Spleen (tissue), 7 donors: ENCODE results near the gene CETN1.

Experiments used
- CTCF ChIP-seq, 11 experiments: fragments of 200-600 bp in 7 of 11; fragments of 450-650 bp in 4 of 11; sonication (generic) in 4 of 11; IDR thresholded peaks in 8 of 11; conservative IDR thresholded peaks in 3 of 11; 1 replicate in 7 of 11; 2 replicates in 4 of 11; pipeline versions ENCODE4 v1.4.0 to v1.8.0; 2016 to 2021; ENCODE audit warnings: antibody characterized with exemption in 11 of 11, inconsistent platforms in 4 of 11, mild to moderate bottlenecking in 1 of 11
- POLR2A ChIP-seq, 3 donors: fragments of 450-650 bp; IDR thresholded peaks; one replicate each; pipeline ENCODE4 v1.5.1; 2017; ENCODE audit warnings: antibody characterized with exemption in 3 of 3, mild to moderate bottlenecking in 1 of 3
- donor health status: DM: no; HTN: no; CAD: no; lungs with moderate emphysema.
- donor health status: DM: no; HTN: no; CAD: no.
- donor health status: DM: no; HTN: no; CAD: no.

- no peak for TF ChIP-seq CTCF (IDR thresholded peaks at IDR 0.05 in 8 of 11, conservative IDR thresholded peaks at IDR 0.05 in 3 of 11)
- no peak for TF ChIP-seq POLR2A (IDR thresholded peaks at IDR 0.05)
These were observed 41.3 kb downstream of the CETN1 start for GRCh38 chr18:621291-622043.
